ENCODE data around the gene PRDM16. TPM values are rescaled to one million over a fixed set of nuclear protein-coding genes. Genes with fewer than 3 reads are reported as not detected.

PRDM16 gene
- total RNA-seq, 1 experiment from 2014 or later, result 1.6 TPM

DNA sequence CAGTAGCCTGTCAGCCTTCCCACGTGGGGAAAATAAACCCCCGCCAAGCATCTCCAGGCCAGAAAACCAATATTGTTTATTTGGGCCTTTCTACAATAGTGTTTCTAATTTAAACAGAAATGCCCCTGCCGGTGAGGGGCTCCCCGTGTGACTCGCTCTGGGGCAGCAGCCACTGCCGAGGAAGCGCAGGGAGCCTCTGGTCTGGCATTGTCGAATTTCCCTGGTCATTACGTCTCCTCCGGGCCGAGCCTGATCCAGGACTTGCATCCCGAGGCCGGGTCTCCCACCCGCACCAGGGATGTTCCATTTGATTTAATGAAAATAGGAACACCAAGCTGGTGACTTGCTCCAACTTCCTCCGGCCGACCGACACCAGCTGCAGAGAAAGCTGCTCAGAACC lies 20.5 kb downstream of the PRDM16 start (continued):
- TF ChIP-seq, protein P1, sequence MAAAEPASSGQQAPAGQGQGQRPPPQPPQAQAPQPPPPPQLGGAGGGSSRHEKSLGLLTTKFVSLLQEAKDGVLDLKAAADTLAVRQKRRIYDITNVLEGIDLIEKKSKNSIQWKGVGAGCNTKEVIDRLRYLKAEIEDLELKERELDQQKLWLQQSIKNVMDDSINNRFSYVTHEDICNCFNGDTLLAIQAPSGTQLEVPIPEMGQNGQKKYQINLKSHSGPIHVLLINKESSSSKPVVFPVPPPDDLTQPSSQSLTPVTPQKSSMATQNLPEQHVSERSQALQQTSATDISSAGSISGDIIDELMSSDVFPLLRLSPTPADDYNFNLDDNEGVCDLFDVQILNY (CRISPR knock-in tag; IDR thresholded peaks at IDR 0.05), result no peak
- no peak for TF ChIP-seq ZNF423 (CRISPR knock-in tag; IDR thresholded peaks at IDR 0.05)
- no peak for TF ChIP-seq PRRX2 (CRISPR knock-in tag; IDR thresholded peaks at IDR 0.05)
- TF ChIP-seq ZNF317 (CRISPR knock-in tag; IDR thresholded peaks at IDR 0.05; ENCODE audit: borderline replicate concordance, low read depth), result no peak
- TF ChIP-seq JUN (CRISPR knock-in tag; IDR thresholded peaks at IDR 0.05), result no peak
- TF ChIP-seq IRF2 (CRISPR knock-in tag; IDR thresholded peaks at IDR 0.05; ENCODE audit: borderline replicate concordance, low read depth), result no peak
- no peak for TF ChIP-seq FOXP1 (CRISPR knock-in tag; IDR thresholded peaks at IDR 0.05; ENCODE audit: borderline replicate concordance)

DNA sequence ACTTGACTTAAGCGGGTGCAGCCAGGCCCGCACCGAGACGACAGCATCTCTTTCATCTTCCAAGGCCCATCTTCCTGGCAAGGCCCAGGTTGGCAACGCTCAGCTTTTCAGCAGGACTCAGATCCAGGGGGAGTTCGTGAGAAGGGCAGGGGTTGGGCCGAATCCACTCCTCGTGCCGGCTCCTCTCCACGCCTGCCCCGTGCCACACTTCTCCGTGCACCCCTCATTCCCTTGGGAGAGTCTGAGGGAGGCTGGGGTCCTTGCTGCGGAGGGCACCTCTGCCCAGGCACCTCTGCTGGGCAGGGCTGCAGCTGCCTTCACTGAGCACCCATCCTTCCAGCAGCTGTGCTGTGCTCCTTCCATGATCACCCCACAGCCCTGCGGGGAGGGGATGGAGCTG lies 22.3 kb downstream of the PRDM16 start:
- Mint-ChIP-seq H3K9me3 (no peaks in the 10 kb centered on the region), H3K36me3 (no peaks in the 10 kb centered on the region), H3K4me3 (no peak overlapping the region), H3K4me1 (no peaks in the 10 kb centered on the region), H3K27ac (no peak overlapping the region), H3K27me3 (ENCODE audit: low read depth) (no peaks in the 10 kb centered on the region)
- ChIA-PET CTCF (no interaction called here), POLR2A (no interaction called here)
- DNase-seq (ENCODE audit: low spot score) (no peak), ATAC-seq (no peak)
- TF ChIP-seq, protein P2, sequence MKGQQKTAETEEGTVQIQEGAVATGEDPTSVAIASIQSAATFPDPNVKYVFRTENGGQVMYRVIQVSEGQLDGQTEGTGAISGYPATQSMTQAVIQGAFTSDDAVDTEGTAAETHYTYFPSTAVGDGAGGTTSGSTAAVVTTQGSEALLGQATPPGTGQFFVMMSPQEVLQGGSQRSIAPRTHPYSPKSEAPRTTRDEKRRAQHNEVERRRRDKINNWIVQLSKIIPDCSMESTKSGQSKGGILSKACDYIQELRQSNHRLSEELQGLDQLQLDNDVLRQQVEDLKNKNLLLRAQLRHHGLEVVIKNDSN (CRISPR knock-in tag; IDR thresholded peaks at IDR 0.05), result no peak
- TF ChIP-seq TP53 (CRISPR knock-in tag; IDR thresholded peaks at IDR 0.05), result no peak
- TF ChIP-seq, protein P3, sequence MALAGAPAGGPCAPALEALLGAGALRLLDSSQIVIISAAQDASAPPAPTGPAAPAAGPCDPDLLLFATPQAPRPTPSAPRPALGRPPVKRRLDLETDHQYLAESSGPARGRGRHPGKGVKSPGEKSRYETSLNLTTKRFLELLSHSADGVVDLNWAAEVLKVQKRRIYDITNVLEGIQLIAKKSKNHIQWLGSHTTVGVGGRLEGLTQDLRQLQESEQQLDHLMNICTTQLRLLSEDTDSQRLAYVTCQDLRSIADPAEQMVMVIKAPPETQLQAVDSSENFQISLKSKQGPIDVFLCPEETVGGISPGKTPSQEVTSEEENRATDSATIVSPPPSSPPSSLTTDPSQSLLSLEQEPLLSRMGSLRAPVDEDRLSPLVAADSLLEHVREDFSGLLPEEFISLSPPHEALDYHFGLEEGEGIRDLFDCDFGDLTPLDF (CRISPR knock-in tag; IDR thresholded peaks at IDR 0.05), result no peak
- TF ChIP-seq, protein P4, sequence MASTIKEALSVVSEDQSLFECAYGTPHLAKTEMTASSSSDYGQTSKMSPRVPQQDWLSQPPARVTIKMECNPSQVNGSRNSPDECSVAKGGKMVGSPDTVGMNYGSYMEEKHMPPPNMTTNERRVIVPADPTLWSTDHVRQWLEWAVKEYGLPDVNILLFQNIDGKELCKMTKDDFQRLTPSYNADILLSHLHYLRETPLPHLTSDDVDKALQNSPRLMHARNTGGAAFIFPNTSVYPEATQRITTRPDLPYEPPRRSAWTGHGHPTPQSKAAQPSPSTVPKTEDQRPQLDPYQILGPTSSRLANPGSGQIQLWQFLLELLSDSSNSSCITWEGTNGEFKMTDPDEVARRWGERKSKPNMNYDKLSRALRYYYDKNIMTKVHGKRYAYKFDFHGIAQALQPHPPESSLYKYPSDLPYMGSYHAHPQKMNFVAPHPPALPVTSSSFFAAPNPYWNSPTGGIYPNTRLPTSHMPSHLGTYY (CRISPR knock-in tag; IDR thresholded peaks at IDR 0.05), result no peak
- TF ChIP-seq, protein P5, sequence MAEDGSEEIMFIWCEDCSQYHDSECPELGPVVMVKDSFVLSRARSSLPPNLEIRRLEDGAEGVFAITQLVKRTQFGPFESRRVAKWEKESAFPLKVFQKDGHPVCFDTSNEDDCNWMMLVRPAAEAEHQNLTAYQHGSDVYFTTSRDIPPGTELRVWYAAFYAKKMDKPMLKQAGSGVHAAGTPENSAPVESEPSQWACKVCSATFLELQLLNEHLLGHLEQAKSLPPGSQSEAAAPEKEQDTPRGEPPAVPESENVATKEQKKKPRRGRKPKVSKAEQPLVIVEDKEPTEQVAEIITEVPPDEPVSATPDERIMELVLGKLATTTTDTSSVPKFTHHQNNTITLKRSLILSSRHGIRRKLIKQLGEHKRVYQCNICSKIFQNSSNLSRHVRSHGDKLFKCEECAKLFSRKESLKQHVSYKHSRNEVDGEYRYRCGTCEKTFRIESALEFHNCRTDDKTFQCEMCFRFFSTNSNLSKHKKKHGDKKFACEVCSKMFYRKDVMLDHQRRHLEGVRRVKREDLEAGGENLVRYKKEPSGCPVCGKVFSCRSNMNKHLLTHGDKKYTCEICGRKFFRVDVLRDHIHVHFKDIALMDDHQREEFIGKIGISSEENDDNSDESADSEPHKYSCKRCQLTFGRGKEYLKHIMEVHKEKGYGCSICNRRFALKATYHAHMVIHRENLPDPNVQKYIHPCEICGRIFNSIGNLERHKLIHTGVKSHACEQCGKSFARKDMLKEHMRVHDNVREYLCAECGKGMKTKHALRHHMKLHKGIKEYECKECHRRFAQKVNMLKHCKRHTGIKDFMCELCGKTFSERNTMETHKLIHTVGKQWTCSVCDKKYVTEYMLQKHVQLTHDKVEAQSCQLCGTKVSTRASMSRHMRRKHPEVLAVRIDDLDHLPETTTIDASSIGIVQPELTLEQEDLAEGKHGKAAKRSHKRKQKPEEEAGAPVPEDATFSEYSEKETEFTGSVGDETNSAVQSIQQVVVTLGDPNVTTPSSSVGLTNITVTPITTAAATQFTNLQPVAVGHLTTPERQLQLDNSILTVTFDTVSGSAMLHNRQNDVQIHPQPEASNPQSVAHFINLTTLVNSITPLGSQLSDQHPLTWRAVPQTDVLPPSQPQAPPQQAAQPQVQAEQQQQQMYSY (CRISPR knock-in tag; IDR thresholded peaks at IDR 0.05), result no peak
- TF ChIP-seq FOXK1 (CRISPR knock-in tag; IDR thresholded peaks at IDR 0.05), result no peak
- TF ChIP-seq, protein P6, sequence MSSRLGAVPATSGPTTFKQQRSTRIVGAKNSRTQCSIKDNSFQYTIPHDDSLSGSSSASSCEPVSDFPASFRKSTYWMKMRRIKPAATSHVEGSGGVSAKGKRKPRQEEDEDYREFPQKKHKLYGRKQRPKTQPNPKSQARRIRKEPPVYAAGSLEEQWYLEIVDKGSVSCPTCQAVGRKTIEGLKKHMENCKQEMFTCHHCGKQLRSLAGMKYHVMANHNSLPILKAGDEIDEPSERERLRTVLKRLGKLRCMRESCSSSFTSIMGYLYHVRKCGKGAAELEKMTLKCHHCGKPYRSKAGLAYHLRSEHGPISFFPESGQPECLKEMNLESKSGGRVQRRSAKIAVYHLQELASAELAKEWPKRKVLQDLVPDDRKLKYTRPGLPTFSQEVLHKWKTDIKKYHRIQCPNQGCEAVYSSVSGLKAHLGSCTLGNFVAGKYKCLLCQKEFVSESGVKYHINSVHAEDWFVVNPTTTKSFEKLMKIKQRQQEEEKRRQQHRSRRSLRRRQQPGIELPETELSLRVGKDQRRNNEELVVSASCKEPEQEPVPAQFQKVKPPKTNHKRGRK (CRISPR knock-in tag; IDR thresholded peaks at IDR 0.05; ENCODE audit: borderline replicate concordance), result no peak
- TF ChIP-seq RORB (CRISPR knock-in tag; IDR thresholded peaks at IDR 0.05), result no peak
- TF ChIP-seq ZNF263 (CRISPR knock-in tag; IDR thresholded peaks at IDR 0.05; ENCODE audit: low read depth), result no peak
- no peak for TF ChIP-seq NFYB (CRISPR knock-in tag; conservative IDR thresholded peaks at IDR 0.05; ENCODE audit: low read depth)
- TF ChIP-seq ZNF396 (CRISPR knock-in tag; IDR thresholded peaks at IDR 0.05; ENCODE audit: borderline replicate concordance), result no peak
- no peak for TF ChIP-seq TEAD4 (CRISPR knock-in tag; IDR thresholded peaks at IDR 0.05)
- no peak for TF ChIP-seq NR2C2 (CRISPR knock-in tag; IDR thresholded peaks at IDR 0.05)
- TF ChIP-seq, protein P7, sequence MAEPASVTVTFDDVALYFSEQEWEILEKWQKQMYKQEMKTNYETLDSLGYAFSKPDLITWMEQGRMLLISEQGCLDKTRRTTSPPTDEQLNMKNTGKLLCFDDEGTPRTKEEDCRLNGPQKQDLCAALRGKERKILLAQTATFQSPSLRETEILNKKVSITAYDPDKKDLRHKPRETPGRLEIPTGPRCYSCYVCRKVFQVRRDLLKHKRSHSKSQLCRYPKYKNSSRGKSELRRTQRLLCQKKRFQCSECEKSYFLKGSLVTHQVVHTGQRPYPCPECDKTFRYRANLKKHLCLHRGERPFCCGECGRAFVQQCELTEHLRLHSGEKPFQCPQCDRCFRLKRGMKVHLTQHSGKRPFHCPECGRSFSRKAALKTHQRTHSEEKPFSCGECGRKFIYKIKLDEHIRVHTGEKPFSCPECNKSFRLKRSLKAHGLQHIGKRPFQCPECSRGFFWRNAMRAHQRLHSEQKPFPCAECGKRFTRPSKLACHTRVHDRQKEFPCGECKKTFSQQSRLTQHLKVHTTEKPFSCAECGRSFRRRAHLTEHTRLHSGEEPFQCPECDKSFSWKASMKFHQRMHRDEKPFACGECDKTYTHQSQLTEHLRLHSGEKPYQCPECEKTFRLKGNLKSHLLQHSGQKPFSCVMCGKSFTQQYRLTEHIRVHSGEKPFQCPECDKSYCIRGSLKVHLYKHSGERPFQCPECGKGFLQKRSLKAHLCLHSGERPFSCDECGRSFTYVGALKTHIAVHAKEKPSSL (CRISPR knock-in tag; conservative IDR thresholded peaks at IDR 0.05), result no peak
- TF ChIP-seq, protein P8, sequence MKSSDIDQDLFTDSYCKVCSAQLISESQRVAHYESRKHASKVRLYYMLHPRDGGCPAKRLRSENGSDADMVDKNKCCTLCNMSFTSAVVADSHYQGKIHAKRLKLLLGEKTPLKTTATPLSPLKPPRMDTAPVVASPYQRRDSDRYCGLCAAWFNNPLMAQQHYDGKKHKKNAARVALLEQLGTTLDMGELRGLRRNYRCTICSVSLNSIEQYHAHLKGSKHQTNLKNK (CRISPR knock-in tag; IDR thresholded peaks at IDR 0.05), result no peak
- TF ChIP-seq, protein P9, sequence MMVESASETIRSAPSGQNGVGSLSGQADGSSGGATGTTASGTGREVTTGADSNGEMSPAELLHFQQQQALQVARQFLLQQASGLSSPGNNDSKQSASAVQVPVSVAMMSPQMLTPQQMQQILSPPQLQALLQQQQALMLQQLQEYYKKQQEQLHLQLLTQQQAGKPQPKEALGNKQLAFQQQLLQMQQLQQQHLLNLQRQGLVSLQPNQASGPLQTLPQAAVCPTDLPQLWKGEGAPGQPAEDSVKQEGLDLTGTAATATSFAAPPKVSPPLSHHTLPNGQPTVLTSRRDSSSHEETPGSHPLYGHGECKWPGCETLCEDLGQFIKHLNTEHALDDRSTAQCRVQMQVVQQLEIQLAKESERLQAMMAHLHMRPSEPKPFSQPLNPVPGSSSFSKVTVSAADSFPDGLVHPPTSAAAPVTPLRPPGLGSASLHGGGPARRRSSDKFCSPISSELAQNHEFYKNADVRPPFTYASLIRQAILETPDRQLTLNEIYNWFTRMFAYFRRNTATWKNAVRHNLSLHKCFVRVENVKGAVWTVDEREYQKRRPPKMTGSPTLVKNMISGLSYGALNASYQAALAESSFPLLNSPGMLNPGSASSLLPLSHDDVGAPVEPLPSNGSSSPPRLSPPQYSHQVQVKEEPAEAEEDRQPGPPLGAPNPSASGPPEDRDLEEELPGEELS (CRISPR knock-in tag; IDR thresholded peaks at IDR 0.05), result no peak
- TF ChIP-seq NFE2L1 (CRISPR knock-in tag; IDR thresholded peaks at IDR 0.05), result no peak
